Colonic mucosa (tissue), 4 donors: ENCODE data around the gene MLLT6. TPM values are rescaled to one million over a fixed set of nuclear protein-coding genes. Genes with fewer than 3 reads are reported as not detected.

Experiments used
- DNase-seq: peaks from one replicate; pipeline ENCODE4 v3.0.0-alpha.2; 2020
- H3K27ac ChIP-seq: fragments of 200-600 bp; one replicate; pipeline ENCODE4 v1.8.0; 2021
- H3K27me3 ChIP-seq: fragments of 200-600 bp; one replicate; pipeline ENCODE4 v1.8.0; 2021
- H3K36me3 ChIP-seq: fragments of 200-600 bp; one replicate; pipeline ENCODE4 v1.8.0; 2021
- H3K4me1 ChIP-seq: fragments of 200-600 bp; one replicate; pipeline ENCODE4 v1.8.0; 2021; ENCODE audit warnings: mild to moderate bottlenecking
- H3K4me3 ChIP-seq: fragments of 200-600 bp; one replicate; pipeline ENCODE4 v1.8.0; 2021
- H3K9ac ChIP-seq, 2 donors: one replicate each; pipeline ENCODE4 v1.7.0; 2013; ENCODE audit warnings: control low read depth in 2 of 2, low read depth in 2 of 2, low read length in 2 of 2
- H3K9me3 ChIP-seq: fragments of 200-600 bp; one replicate; pipeline ENCODE4 v1.8.0; 2021
- CTCF ChIP-seq: fragments of 200-600 bp; IDR thresholded peaks from one replicate; pipeline ENCODE4 v1.8.0; 2022; ENCODE audit warnings: antibody characterized with exemption, mild to moderate bottlenecking
- intact Hi-C: fragments of 100-400 bp; cut with DNase I; formaldehyde crosslinking; loops from one replicate; pipeline ENCODE4 v1.14.1; 2022
- total RNA-seq, 2 donors: library from RNA; stranded (reverse); fragmentation: NEBNext Ultra II Directional in 1 of 2; extraction: Animal tissue kit (Norgen Biotek cat#: 25700) in 1 of 2; gene quantifications; one replicate each; pipeline ENCODE4 v1.2.1, GENCODE V29; 2021
- donor health status: healthy.
- donor health status: DM: no; HTN: no; CAD: no.
- donor health status: DM: no; HTN: no; CAD: no.

Gene MLLT6
- total RNA-seq, 2 donors from 2014 or later = 74.1 to 109 TPM

GRCh38 chr17:38697061-38697820 is 7.8 kb upstream of the MLLT6 start:
- H3K9ac ChIP-seq = peak overlapping the region in 1 of 2 donors; percentile 12

GRCh38 chr17:38698760-38699159 is 6.3 kb upstream of the MLLT6 start:
- no peak for TF ChIP-seq CTCF
- no peak overlapping the region for H3K4me3 ChIP-seq
- no peaks in the 10 kb centered on the region for H3K9me3 ChIP-seq
- no peak overlapping the region for H3K27ac ChIP-seq
- H3K4me1 ChIP-seq = peaks cover 6% of the 10 kb centered on the region
- DNase-seq = no peak
- no peaks in the 10 kb centered on the region for H3K27me3 ChIP-seq
- H3K36me3 ChIP-seq = no peaks in the 10 kb centered on the region
- no peak overlapping the region for H3K9ac ChIP-seq
- intact Hi-C loops = no loop called here

More at GRCh38 chr17:38697061-38697820, 7.8 kb upstream of the MLLT6 start:
- H3K4me3 ChIP-seq = no peak overlapping the region
- no peaks in the 10 kb centered on the region for H3K27me3 ChIP-seq
- no peak overlapping the region for H3K27ac ChIP-seq
- H3K36me3 ChIP-seq = no peaks in the 10 kb centered on the region
- no peak for DNase-seq
- H3K9me3 ChIP-seq = no peaks in the 10 kb centered on the region
- no peak for TF ChIP-seq CTCF
- peaks cover 6% of the 10 kb centered on the region for H3K4me1 ChIP-seq
- intact Hi-C loops = no loop called here

- DNase-seq = peak; percentile 55
- Histone ChIP-seq H3K4me3 (peak overlapping the region; percentile 69), H3K9ac (peak overlapping the region; percentile 92 to 97), H3K36me3 (no peaks in the 10 kb centered on the region), H3K9me3 (no peaks in the 10 kb centered on the region), H3K27me3 (no peaks in the 10 kb centered on the region), H3K4me1 (peaks cover 6% of the 10 kb centered on the region), H3K27ac (peak overlapping the region; percentile 95)
- TF ChIP-seq CTCF = no peak
- intact Hi-C loops = no loop called here
Measured at GRCh38 chr17:38701504-38702165, 3.4 kb upstream of the MLLT6 start.

- DNase-seq = peak; percentile 92
- Histone ChIP-seq H3K9ac (peak overlapping the region; percentile 92 to 99), H3K9me3 (no peaks in the 10 kb centered on the region), H3K4me3 (peak overlapping the region; percentile 69), H3K36me3 (no peaks in the 10 kb centered on the region), H3K27me3 (no peaks in the 10 kb centered on the region), H3K27ac (peak overlapping the region; percentile 95), H3K4me1 (peaks cover 6% of the 10 kb centered on the region)
- intact Hi-C loops = no loop called here
- no peak for TF ChIP-seq CTCF
Measured at GRCh38 chr17:38702166-38702915, 2.7 kb upstream of the MLLT6 start.

GRCh38 chr17:38702916-38703741 is 1.9 kb upstream of the MLLT6 start:
- peaks cover 6% of the 10 kb centered on the region for H3K4me1 ChIP-seq
- no peaks in the 10 kb centered on the region for H3K27me3 ChIP-seq
- peak overlapping the region; percentile 92 to 99 for H3K9ac ChIP-seq
- peak overlapping the region; percentile 95 for H3K27ac ChIP-seq
- no peaks in the 10 kb centered on the region for H3K9me3 ChIP-seq
- peak overlapping the region; percentile 69 for H3K4me3 ChIP-seq
- H3K36me3 ChIP-seq = no peaks in the 10 kb centered on the region
- intact Hi-C loops = no loop called here
- peak; percentile 50 for DNase-seq
- no peak for TF ChIP-seq CTCF
